ENCODE measurements around the gene CYB5D1. TPM values are rescaled to one million over a fixed set of nuclear protein-coding genes. Genes with fewer than 3 reads are reported as not detected.
"Not testable (repeated sequence)": the region's sequence is repeated elsewhere in the genome, so short reads cannot be mapped to it uniquely, and the experiment has no call there.

Gene CYB5D1
- 10 to 100 TPM; 16.4 to 17.6 TPM for total RNA-seq
- polyA plus RNA-seq, result 3.1 TPM

- Mint-ChIP-seq H3K27me3 (no peaks in the 10 kb centered on the region), H3K4me1 (peaks cover 5 to 7% (median 7%) of the 10 kb centered on the region in 3 donors)
Measured at GRCh38 chr17:7857713-7858521, at the start of gene CYB5D1. Gene CYB5D1, plus strand, starts transcription at chr17:7858003. Its CDS starts 132 bp downstream, at chr17:7858135.

GRCh38 chr17:7809086-7809790, 48.6 kb upstream of the CYB5D1 start:
- no peak for DNase-seq
- Mint-ChIP-seq H3K36me3 (peaks cover 0 to 1% (median 0%) of the 10 kb centered on the region in 3 donors), H3K27me3 (peaks cover 21 to 32% of the 10 kb centered on the region in 2 donors), H3K4me3 (no peak overlapping the region), H3K9me3 (no peaks in the 10 kb centered on the region), H3K4me1 (no peaks in the 10 kb centered on the region), H3K27ac (no peak overlapping the region)
- Histone ChIP-seq H3K27me3 (ENCODE audit: insufficient read depth, low read length, poor library complexity, severe bottlenecking) (no peaks in the 10 kb centered on the region), H3K27ac (ENCODE audit: low read depth, low read length) (no peak overlapping the region), H3K4me1 (ENCODE audit: insufficient read depth, low read length) (no peaks in the 10 kb centered on the region), H3K4me3 (ENCODE audit: low read length) (no peak overlapping the region), H3K9me3 (ENCODE audit: low read length) (no peaks in the 10 kb centered on the region), H3K36me3 (ENCODE audit: insufficient read depth, low read length) (no peaks in the 10 kb centered on the region)
- ChIA-PET CTCF (interaction anchor here (0.9 to 1.3 kb wide), 2 partner anchors 14 to 42 kb away, joined by 3 read pairs; no protein-coding TSS in a partner anchor), POLR2A (no interaction called here)

More at GRCh38 chr17:7857713-7858521, at the start of gene CYB5D1:
- peaks cover 21% of the 10 kb centered on the region for H3K4me1 ChIP-seq (ENCODE audit: insufficient read depth, low read length)
- Mint-ChIP-seq H3K4me3 (peak within 1 kb of the TSS in 1 of 7 donors; percentile 49), H3K36me3 (peaks cover 0 to 22% (median 2%) of the 10 kb centered on the region in 3 donors), H3K9me3 (no peaks in the 10 kb centered on the region), H3K27ac (peak within 1 kb of the TSS in 2 of 8 donors; percentile 54 to 76)
- H3K27me3 ChIP-seq (ENCODE audit: insufficient read depth, low read length, poor library complexity, severe bottlenecking), result no peaks in the 10 kb centered on the region
- CTCF ChIA-PET, result interaction anchor here (0.7 to 2.6 kb wide), 11 partner anchors 13 to 184 kb away, joined by 3 to 28 read pairs (median 4); partner anchors contain the start of gene KDM6B
- H3K36me3 ChIP-seq (ENCODE audit: insufficient read depth, low read length), result no peaks in the 10 kb centered on the region
- H3K4me3 ChIP-seq (ENCODE audit: low read length), result peak within 1 kb of the TSS; percentile 79
- peak within 1 kb of the TSS; percentile 81 for H3K27ac ChIP-seq (ENCODE audit: low read depth, low read length)
- DNase-seq, result peak; percentile 76 to 95 (median 93)
- POLR2A ChIA-PET, result interaction anchor here (0.7 to 3.1 kb wide), 16 partner anchors 10 to 171 kb away, joined by 3 to 46 read pairs (median 6); partner anchors contain the start of genes KDM6B, RNF227, TP53 and TRAPPC1
- H3K9me3 ChIP-seq (ENCODE audit: low read length), result no peaks in the 10 kb centered on the region

DNA sequence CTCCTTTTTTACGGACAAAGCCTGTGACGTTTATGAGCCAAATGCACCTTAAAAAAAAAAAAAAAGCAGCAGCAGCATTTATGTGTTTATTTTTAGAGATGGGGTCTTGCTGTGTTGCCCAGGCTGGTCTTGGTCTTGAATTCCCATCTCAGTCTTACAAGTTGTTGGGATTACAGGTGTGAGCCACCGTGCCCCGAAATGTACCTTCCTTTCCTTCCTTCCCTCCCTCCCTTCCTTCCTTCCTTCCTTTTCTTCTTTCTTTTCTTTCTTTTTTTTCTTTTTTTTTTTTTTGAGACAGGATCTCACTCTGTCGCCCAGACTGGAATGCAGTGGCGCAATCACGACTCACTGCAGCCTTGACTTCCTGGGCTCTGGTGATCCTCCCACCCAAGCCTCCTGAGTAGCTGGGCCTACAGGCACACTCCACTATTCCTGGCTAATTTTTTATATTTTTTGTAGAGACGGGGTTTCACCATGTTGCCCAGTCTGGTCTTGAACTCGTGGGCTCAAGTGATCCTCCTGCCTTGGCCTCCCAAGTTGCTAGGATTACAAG, 47.9 kb upstream of the CYB5D1 start:
- H3K36me3 Mint-ChIP-seq; H3K36me3 ChIP-seq (ENCODE audit: insufficient read depth, low read length); H3K9me3 ChIP-seq (ENCODE audit: low read length); H3K27ac Mint-ChIP-seq; H3K4me1 ChIP-seq (ENCODE audit: insufficient read depth, low read length); H3K4me1 Mint-ChIP-seq; H3K4me3 ChIP-seq (ENCODE audit: low read length); H3K9me3 Mint-ChIP-seq; H3K27me3 ChIP-seq (ENCODE audit: insufficient read depth, low read length, poor library complexity, severe bottlenecking); H3K27ac ChIP-seq (ENCODE audit: low read depth, low read length); POLR2A ChIA-PET; DNase-seq; H3K4me3 Mint-ChIP-seq: not testable (repeated sequence)
- CTCF ChIA-PET, result interaction anchor here (1.3 kb wide), 1 partner anchor 13 kb away, joined by 3 read pairs; no protein-coding TSS in a partner anchor
- peaks cover 21 to 31% of the 10 kb centered on the region in 2 donors for H3K27me3 Mint-ChIP-seq

DNA sequence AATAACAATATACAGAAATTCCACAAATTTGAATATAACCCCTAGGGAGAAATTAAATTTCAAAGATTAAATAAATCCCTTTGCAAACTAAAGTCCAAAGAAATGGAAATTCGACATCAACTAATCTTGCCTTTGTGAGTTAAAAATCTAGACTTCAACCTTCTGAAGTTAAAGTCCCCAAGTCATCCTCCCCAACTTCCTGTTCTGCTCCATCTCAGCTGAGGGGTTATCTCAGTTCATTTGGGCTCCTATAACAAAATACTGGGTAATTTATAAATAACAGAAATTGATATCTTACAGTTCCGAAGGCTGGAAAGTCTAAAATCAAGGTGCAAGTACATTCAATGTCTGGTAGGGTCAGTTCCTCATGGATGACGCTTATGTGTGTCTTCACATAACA, 46.6 kb upstream of the CYB5D1 start:
- H3K36me3 Mint-ChIP-seq, result no peaks in the 10 kb centered on the region
- no peaks in the 10 kb centered on the region for H3K27me3 ChIP-seq (ENCODE audit: insufficient read depth, low read length, poor library complexity, severe bottlenecking)
- no peak for DNase-seq
- H3K27ac Mint-ChIP-seq, result no peak overlapping the region
- POLR2A ChIA-PET, result no interaction called here
- CTCF ChIA-PET, result no interaction called here
- H3K27me3 Mint-ChIP-seq, result peaks cover 14 to 24% of the 10 kb centered on the region in 2 donors
- no peak overlapping the region for H3K4me3 ChIP-seq (ENCODE audit: low read length)
- no peaks in the 10 kb centered on the region for H3K4me1 ChIP-seq (ENCODE audit: insufficient read depth, low read length)
- no peak overlapping the region for H3K4me3 Mint-ChIP-seq
- no peaks in the 10 kb centered on the region for H3K4me1 Mint-ChIP-seq
- no peaks in the 10 kb centered on the region for H3K9me3 Mint-ChIP-seq
- H3K36me3 ChIP-seq (ENCODE audit: insufficient read depth, low read length), result no peaks in the 10 kb centered on the region
- H3K9me3 ChIP-seq (ENCODE audit: low read length), result no peaks in the 10 kb centered on the region
- H3K27ac ChIP-seq (ENCODE audit: low read depth, low read length), result no peak overlapping the region

DNA sequence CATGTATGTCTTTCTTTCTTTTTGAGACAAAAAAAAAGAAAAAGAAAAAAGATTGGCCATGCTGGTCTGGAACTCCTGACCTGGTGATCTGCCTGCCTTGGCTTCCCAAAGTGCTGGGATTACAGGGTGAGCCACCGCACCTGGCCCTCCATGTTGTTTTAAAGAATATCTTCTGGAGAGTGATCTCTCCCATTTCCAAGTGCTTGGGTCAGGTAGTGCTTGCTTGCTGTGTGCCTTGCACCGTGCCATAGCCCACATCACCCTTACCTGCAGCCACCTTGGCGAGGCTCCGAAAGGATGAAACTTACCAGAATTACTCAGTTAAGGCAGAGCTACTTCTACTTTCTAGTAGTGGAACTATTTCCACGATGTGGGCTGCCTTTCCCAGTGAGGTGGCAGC, 42.8 kb upstream of the CYB5D1 start:
- POLR2A ChIA-PET, result no interaction called here
- Histone ChIP-seq H3K27ac (ENCODE audit: low read depth, low read length) (no peak overlapping the region), H3K9me3 (ENCODE audit: low read length) (no peaks in the 10 kb centered on the region), H3K4me3 (ENCODE audit: low read length) (no peak overlapping the region), H3K27me3 (ENCODE audit: insufficient read depth, low read length, poor library complexity, severe bottlenecking) (no peaks in the 10 kb centered on the region), H3K4me1 (ENCODE audit: insufficient read depth, low read length) (no peaks in the 10 kb centered on the region), H3K36me3 (ENCODE audit: insufficient read depth, low read length) (no peaks in the 10 kb centered on the region)
- Mint-ChIP-seq H3K4me1 (no peaks in the 10 kb centered on the region), H3K9me3 (no peaks in the 10 kb centered on the region), H3K27ac (no peak overlapping the region), H3K4me3 (no peak overlapping the region), H3K27me3 (no peaks in the 10 kb centered on the region), H3K36me3 (no peaks in the 10 kb centered on the region)
- no peak for DNase-seq
- CTCF ChIA-PET, result no interaction called here

DNA sequence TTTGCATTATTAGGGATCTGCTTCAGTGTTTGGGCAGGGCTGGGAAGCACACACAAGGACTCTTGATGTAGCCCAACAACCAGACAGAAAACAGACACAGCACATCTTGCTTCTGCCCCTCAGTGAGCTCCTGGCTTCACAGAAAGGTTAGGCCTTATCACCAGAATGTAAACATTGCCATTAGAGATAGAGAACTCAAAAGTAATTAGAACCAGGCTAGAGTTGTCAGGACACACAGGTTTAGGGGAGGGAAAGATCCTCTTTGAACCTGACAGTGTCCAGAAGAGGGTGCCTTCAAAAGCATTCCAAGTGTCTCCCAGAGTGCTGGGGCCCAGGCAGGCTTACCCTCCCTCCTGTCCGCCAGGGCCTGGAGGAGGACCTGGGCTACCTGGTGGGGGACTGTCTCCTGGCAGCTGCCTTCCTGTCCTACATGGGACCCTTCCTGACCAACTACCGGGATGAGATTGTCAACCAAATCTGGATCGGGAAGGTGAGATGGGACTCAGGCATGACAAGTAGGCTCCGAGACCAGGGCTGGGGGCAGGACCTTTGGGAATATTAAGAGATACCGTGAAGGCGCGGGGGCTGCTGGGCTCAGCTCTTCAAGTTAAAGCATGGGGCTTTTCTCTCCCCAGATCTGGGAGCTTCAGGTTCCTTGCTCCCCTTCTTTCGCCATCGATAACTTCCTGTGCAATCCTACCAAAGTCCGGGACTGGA, 40.7 kb upstream of the CYB5D1 start:
- ChIA-PET CTCF (interaction anchor here (1.2 kb wide), 2 partner anchors 45 to 173 kb away, joined by 3 to 5 read pairs; no protein-coding TSS in a partner anchor), POLR2A (no interaction called here)
- no peak overlapping the region for H3K27ac ChIP-seq (ENCODE audit: low read depth, low read length)
- H3K36me3 ChIP-seq (ENCODE audit: insufficient read depth, low read length), result no peaks in the 10 kb centered on the region
- no peaks in the 10 kb centered on the region for H3K4me1 ChIP-seq (ENCODE audit: insufficient read depth, low read length)
- no peaks in the 10 kb centered on the region for H3K9me3 Mint-ChIP-seq
- H3K4me3 Mint-ChIP-seq, result no peak overlapping the region
- H3K36me3 Mint-ChIP-seq, result no peaks in the 10 kb centered on the region
- DNase-seq, result no peak
- no peak overlapping the region for H3K4me3 ChIP-seq (ENCODE audit: low read length)
- H3K9me3 ChIP-seq (ENCODE audit: low read length), result no peaks in the 10 kb centered on the region
- H3K27ac Mint-ChIP-seq, result peak overlapping the region in 1 of 8 donors; percentile 80
- H3K27me3 Mint-ChIP-seq, result no peaks in the 10 kb centered on the region
- H3K4me1 Mint-ChIP-seq, result no peaks in the 10 kb centered on the region
- H3K27me3 ChIP-seq (ENCODE audit: insufficient read depth, low read length, poor library complexity, severe bottlenecking), result no peaks in the 10 kb centered on the region

DNA sequence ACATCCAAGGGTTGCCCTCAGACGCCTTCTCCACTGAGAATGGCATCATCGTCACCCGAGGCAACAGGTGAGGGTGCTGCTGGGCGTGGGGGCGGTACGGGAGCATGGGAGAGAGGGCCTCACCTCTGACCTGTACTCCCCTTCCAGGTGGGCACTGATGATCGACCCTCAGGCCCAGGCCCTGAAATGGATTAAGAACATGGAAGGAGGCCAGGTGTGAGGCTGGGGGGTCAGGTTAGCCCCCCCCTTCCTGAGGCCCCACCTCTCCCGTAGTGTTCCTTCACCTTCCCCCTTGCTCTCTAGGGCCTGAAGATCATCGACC, 40.2 kb upstream of the CYB5D1 start:
- ChIA-PET POLR2A (no interaction called here), CTCF (interaction anchor here (1.8 to 2.7 kb wide), 2 partner anchors 34 to 172 kb away, joined by 7 to 9 read pairs; no protein-coding TSS in a partner anchor)
- DNase-seq, result no peak
- H3K4me3 Mint-ChIP-seq, result no peak overlapping the region
- no peaks in the 10 kb centered on the region for H3K4me1 ChIP-seq (ENCODE audit: insufficient read depth, low read length)
- no peak overlapping the region for H3K4me3 ChIP-seq (ENCODE audit: low read length)
- H3K9me3 ChIP-seq (ENCODE audit: low read length), result no peaks in the 10 kb centered on the region
- H3K36me3 Mint-ChIP-seq, result no peaks in the 10 kb centered on the region
- H3K4me1 Mint-ChIP-seq, result no peaks in the 10 kb centered on the region
- no peak overlapping the region for H3K27ac ChIP-seq (ENCODE audit: low read depth, low read length)
- H3K9me3 Mint-ChIP-seq, result no peaks in the 10 kb centered on the region
- H3K27ac Mint-ChIP-seq, result no peak overlapping the region
- no peaks in the 10 kb centered on the region for H3K27me3 ChIP-seq (ENCODE audit: insufficient read depth, low read length, poor library complexity, severe bottlenecking)
- peaks cover 0 to 1% of the 10 kb centered on the region in 2 donors for H3K27me3 Mint-ChIP-seq
- no peaks in the 10 kb centered on the region for H3K36me3 ChIP-seq (ENCODE audit: insufficient read depth, low read length)

All from CD8-positive, alpha-beta memory T cell (primary cell).